Breast epithelium (tissue), 3 donors: Measurements from ENCODE around the gene RASGRP1.

ENCODE experiments used
- POLR2A ChIP-seq: fragments of 450-650 bp; IDR thresholded peaks from one replicate; pipeline ENCODE4 v1.6.1; 2016; ENCODE audit warnings: antibody characterized with exemption, mild to moderate bottlenecking, moderate library complexity
- POLR2AphosphoS5 ChIP-seq, 3 donors: sonication (generic); formaldehyde crosslinking; IDR thresholded peaks; one replicate each; pipeline ENCODE4 v1.6.1; 2017; ENCODE audit warnings: antibody characterized with exemption in 3 of 3

DNA sequence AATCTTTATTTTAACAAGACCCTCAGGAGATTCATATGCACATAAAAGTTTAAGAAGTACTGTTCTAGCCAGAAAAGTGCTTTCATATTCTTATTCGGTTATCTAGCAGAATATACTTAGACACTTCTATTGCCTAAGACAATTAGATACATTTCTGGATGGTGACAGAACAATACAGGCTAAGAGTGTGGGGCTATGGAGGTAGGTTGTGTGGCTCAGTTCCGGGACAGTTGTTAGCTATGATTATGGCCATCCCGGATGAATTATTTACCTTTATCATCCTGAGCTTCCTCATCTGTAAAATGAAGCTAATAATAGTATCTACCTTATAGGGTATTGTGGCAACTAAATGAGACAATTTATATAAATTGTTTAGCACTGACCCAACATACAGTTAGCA is 104.1 kb downstream of the RASGRP1 start:
- TF ChIP-seq POLR2A (no peak), POLR2AphosphoS5 (IDR thresholded peaks at IDR 0.05) (no peak)
